ENCODE measurements around the gene CHCHD3. TPM values are rescaled to one million over a fixed set of nuclear protein-coding genes. Genes with fewer than 3 reads are reported as not detected.

Gene CHCHD3
- total RNA-seq, 4 donors from 2014 or later: 66.0 to 79.1 (median 70.0) TPM

GRCh38 chr7:132756484-132756990, 325.4 kb downstream of the CHCHD3 start:
- Histone ChIP-seq H3K4me1 (peaks cover 5% of the 10 kb centered on the region in 2 donors), H3K27me3 (no peaks in the 10 kb centered on the region), H3K27ac (peak overlapping the region in 1 of 3 donors; percentile 2), H3K9me3 (no peaks in the 10 kb centered on the region), H3K4me3 (replicated peaks in 1 of 3) (no peak overlapping the region), H3K36me3 (no peaks in the 10 kb centered on the region)
- TF ChIP-seq POLR2A (IDR thresholded peaks at IDR 0.05) (no peak), CTCF (IDR thresholded peaks at IDR 0.05) (no peak)
- 41 to 50% methylated on average over 5 of the region's 5 CpGs for WGBS, 2 donors
- DNase-seq: peak in 1 of 2 donors; percentile 22
- intact Hi-C loops (cut with DNase I): no loop called here

- intact Hi-C loops (cut with DNase I): no loop called here
These were observed 326.1 kb downstream of the CHCHD3 start for GRCh38 chr7:132755538-132756483.

GRCh38 chr7:132752431-132752830, 329.5 kb downstream of the CHCHD3 start:
- WGBS, 2 donors: 73 to 86% methylated on average over 2 of the region's 2 CpGs
- intact Hi-C loops (cut with DNase I): no loop called here
- peaks cover 5% of the 10 kb centered on the region in 2 donors for H3K4me1 ChIP-seq

More at GRCh38 chr7:132755538-132756483, 326.1 kb downstream of the CHCHD3 start:
- H3K4me3 ChIP-seq (replicated peaks in 1 of 3): no peak overlapping the region
- peak; percentile 33 to 36 for DNase-seq
- H3K9me3 ChIP-seq: no peaks in the 10 kb centered on the region
- H3K27ac ChIP-seq: no peak overlapping the region
- no peaks in the 10 kb centered on the region for H3K36me3 ChIP-seq
- H3K27me3 ChIP-seq: no peaks in the 10 kb centered on the region
- TF ChIP-seq POLR2A (IDR thresholded peaks at IDR 0.05): no peak
- TF ChIP-seq CTCF (IDR thresholded peaks at IDR 0.05): peak in 3 of 6 experiments; percentile 15 to 46 (median 30)
- WGBS, 2 donors: 90 to 95% methylated on average over 5 of the region's 5 CpGs
- peaks cover 5% of the 10 kb centered on the region in 2 donors for H3K4me1 ChIP-seq

GRCh38 chr7:132751244-132751647, 330.6 kb downstream of the CHCHD3 start:
- no peak for TF ChIP-seq CTCF (IDR thresholded peaks at IDR 0.05)
- no peak for TF ChIP-seq POLR2A (IDR thresholded peaks at IDR 0.05)
- Histone ChIP-seq H3K36me3 (no peaks in the 10 kb centered on the region), H3K27me3 (no peaks in the 10 kb centered on the region), H3K4me1 (peaks cover 0 to under 1% of the 10 kb centered on the region in 2 donors), H3K9me3 (no peaks in the 10 kb centered on the region), H3K4me3 (replicated peaks in 1 of 3) (no peak overlapping the region), H3K27ac (no peak overlapping the region)
- intact Hi-C loops (cut with DNase I): no loop called here
- DNase-seq: no peak
- 60 to 83% methylated on average over 8 of the region's 8 CpGs for WGBS, 2 donors

More at GRCh38 chr7:132752431-132752830, 329.5 kb downstream of the CHCHD3 start:
- TF ChIP-seq CTCF (IDR thresholded peaks at IDR 0.05): no peak
- TF ChIP-seq POLR2A (IDR thresholded peaks at IDR 0.05): no peak
- Histone ChIP-seq H3K4me3 (replicated peaks in 1 of 3) (no peak overlapping the region), H3K9me3 (no peaks in the 10 kb centered on the region), H3K27me3 (no peaks in the 10 kb centered on the region), H3K27ac (no peak overlapping the region), H3K36me3 (no peaks in the 10 kb centered on the region)
- no peak for DNase-seq

Data from thyroid gland (tissue), 4 donors.